Measurements from ENCODE around the gene HACD4. TPM values are rescaled to one million over a fixed set of nuclear protein-coding genes. Genes with fewer than 3 reads are reported as not detected.

The HACD4 gene
- total RNA-seq, 1 experiment from 2014 or later, result 0.63 TPM

- no peak overlapping the region for H3K4ac ChIP-seq (ENCODE audit: low read depth, low read length)
- H3K18ac ChIP-seq (ENCODE audit: insufficient read length, low read depth, low read length), result no peak overlapping the region
- H3K27me3 ChIP-seq (ENCODE audit: insufficient read depth, low read length), result no peaks in the 10 kb centered on the region
- no peaks in the 10 kb centered on the region for H3K4me1 ChIP-seq (ENCODE audit: insufficient read depth, low read length)
- no peak for DNase-seq
- H3K9me3 Mint-ChIP-seq, result no peaks in the 10 kb centered on the region
- peak overlapping the region in 1 of 3 experiments; percentile 31; a peak in 3 of 7 replicates for H3K27ac Mint-ChIP-seq
- no peak overlapping the region for H2BK12ac ChIP-seq (ENCODE audit: insufficient read length, low read depth, low read length)
- H3K9me3 ChIP-seq (ENCODE audit: control insufficient read depth, low read depth, low read length), result no peaks in the 10 kb centered on the region
- H2AK5ac ChIP-seq (ENCODE audit: insufficient read length, low read length), result no peak overlapping the region
- no peak overlapping the region for H2AFZ ChIP-seq (ENCODE audit: low read length)
- H4K20me1 ChIP-seq (ENCODE audit: control insufficient read depth, insufficient read depth, insufficient read length), result no peaks in the 10 kb centered on the region
- no peak overlapping the region for H3K56ac ChIP-seq (ENCODE audit: insufficient read length, low read depth, low read length)
- no peak overlapping the region for H4K8ac ChIP-seq (replicated peaks; ENCODE audit: insufficient read length, low read depth, low read length)
- H3K23me2 ChIP-seq (ENCODE audit: insufficient read length, low read depth, low read length, poor library complexity, severe bottlenecking), result no peaks in the 10 kb centered on the region
- H3K23ac ChIP-seq (ENCODE audit: insufficient read length, low read depth, low read length), result no peak overlapping the region
- H3K79me1 ChIP-seq (ENCODE audit: insufficient read depth, low read depth, low read length, poor library complexity, severe bottlenecking), result no peaks in the 10 kb centered on the region
- no peak overlapping the region for H2BK20ac ChIP-seq (ENCODE audit: low read depth, low read length, poor library complexity, severe bottlenecking)
- H4K91ac ChIP-seq (ENCODE audit: insufficient read length, low read depth, low read length), result no peak overlapping the region
- H3K4me1 Mint-ChIP-seq, result no peaks in the 10 kb centered on the region
- WGBS (ENCODE audit: extremely low coverage, insufficient read length, low lambda C conversion rate), result no CpG with 5 or more reads among the region's 3 CpGs
- TF ChIP-seq CTCF (conservative IDR thresholded peaks at IDR 0.05), result no peak
- H3K36me3 Mint-ChIP-seq (ENCODE audit: insufficient read depth in 1 of 3, low read depth in 3 of 3), result peaks cover 8 to 31% (median 27%) of the 10 kb centered on the region in 3 experiments; a peak in 5 of 7 replicates
- H3K79me2 ChIP-seq (ENCODE audit: insufficient read depth, low read length), result no peaks in the 10 kb centered on the region
- H3K14ac ChIP-seq (ENCODE audit: insufficient read depth, low read length), result no peak overlapping the region
- no peak overlapping the region for H3K27ac ChIP-seq (ENCODE audit: insufficient read length, low read depth, low read length)
- H3K4me3 Mint-ChIP-seq, result no peak overlapping the region
- no peak overlapping the region for H2BK5ac ChIP-seq (ENCODE audit: insufficient read length, low read length)
- no peaks in the 10 kb centered on the region for H3K27me3 Mint-ChIP-seq (ENCODE audit: low read depth)
- H2BK120ac ChIP-seq (ENCODE audit: low read depth, low read length, poor library complexity, severe bottlenecking), result no peak overlapping the region
- H2BK15ac ChIP-seq (ENCODE audit: low read depth, low read length), result no peak overlapping the region
- no peak overlapping the region for H3T11ph ChIP-seq (ENCODE audit: low read length)
- H3K9ac ChIP-seq (ENCODE audit: extremely low read depth, insufficient read length, low read length), result no peak overlapping the region
- no peak overlapping the region for H4K5ac ChIP-seq (ENCODE audit: insufficient read length, low read depth, low read length)
- no peak overlapping the region for H3K4me2 ChIP-seq (ENCODE audit: insufficient read depth, insufficient read length, low read length)
Observed at GRCh38 chr9:20980832-20981455, 50.5 kb downstream of the HACD4 start.

Measured in H9 (cell line).